HG03342 (cell line): ENCODE results near the gene UFL1.

Source experiments
- ATAC-seq: cut with Tn5 transposase; IDR thresholded peaks from one replicate; pipeline ENCODE4 v1.9.1; 2021; ENCODE audit warnings: mild to moderate bottlenecking, moderate library complexity; ENCODE audit not compliant: unreplicated experiment

UFL1 gene

DNA sequence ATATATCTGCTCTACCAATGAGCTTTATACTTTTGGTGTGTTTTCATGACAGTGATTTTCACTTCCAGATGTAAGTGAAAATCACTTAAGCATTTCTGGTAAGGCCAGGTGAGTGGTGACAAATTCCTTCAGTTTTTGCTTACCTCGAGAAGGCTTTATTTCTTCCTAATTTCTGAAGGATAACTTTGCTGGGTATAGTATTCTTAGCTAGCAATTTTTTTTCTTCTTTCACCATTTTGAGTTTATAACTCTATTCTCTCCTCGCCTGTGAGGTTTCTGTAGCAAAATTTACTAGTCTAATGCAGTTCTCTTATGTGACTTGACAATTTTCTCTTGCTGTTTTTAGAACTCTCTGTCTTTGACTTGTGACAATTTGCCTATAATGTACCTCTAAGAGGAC is 48.4 kb downstream of the UFL1 start:
- ATAC-seq: no peak

DNA sequence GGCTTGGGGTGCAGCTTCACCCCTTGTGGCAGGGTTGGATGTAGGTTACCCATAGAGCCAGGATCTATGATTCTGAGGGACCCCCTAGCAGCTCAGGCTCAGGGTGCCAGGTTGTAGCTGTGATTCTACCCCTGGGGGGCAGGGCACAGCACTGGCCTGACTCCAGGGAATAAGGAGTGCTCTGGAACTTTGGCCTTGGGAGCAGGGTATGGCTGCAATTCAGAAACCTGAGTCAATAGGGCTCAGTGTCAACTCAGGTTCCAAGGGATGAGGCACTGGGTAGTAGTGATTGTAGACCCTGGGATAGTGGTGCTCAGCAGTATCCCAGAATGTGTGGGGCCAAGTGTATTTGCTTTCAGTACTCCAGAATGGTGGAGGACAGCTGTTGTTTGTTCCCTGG is 49.9 kb downstream of the UFL1 start:
- no peak for ATAC-seq

DNA sequence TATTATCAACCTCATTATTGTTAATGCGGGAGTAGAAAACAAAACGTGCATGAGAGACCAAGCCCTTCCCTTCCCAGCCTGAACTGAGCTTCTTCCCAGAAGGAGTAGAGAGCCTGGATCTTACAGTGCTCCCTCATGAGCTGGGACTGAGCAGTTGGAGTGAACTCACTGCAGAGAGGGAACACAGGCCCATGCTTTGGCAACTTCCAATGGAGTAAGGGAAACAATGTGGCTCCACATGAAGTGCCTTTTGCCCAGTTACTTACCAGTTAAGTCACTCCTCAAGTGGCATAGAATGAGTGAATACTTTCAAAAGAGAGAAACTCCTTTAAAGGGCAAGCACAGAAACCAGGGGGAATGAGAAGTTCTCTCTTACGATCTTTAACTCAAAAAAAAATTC is 53.8 kb downstream of the UFL1 start:
- no peak for ATAC-seq

DNA sequence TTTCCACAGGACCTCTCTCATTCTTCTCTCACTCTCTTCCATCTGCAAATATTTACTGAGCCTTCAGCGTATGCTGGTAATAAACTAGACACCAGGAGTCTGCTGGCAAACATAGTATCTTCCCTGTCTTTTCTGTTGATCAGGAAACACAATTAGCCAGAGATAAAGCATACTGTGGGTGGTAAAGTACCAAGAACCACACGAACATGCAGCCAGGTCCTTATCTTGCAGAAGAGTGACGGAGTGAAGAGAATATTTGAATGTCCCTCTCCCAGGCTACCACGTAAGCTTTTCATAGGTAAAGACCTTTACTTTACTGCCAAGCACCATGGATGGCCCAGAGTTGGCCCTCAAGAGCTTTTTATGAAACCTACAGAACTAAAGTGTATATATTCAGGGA is 54.6 kb downstream of the UFL1 start:
- ATAC-seq: no peak

DNA sequence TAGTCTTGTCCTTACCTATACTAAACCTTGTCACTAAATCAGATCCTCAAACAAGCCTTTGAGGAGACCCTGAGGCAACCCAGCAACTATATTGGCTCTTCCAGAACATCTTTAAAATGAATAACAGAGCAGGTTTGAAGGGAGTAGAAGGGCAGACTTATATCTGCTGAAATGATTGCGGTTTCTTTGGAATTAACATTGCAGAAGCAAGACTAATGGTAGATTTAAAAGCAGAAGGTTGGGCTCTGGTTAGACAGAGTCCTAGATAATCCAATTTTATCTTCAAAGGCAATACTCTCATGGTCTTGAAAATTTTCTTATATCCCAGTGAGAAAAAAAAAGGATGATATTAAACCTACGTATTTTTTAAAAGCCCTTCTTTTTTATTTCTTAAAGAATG is 60.4 kb downstream of the UFL1 start:
- ATAC-seq: no peak

DNA sequence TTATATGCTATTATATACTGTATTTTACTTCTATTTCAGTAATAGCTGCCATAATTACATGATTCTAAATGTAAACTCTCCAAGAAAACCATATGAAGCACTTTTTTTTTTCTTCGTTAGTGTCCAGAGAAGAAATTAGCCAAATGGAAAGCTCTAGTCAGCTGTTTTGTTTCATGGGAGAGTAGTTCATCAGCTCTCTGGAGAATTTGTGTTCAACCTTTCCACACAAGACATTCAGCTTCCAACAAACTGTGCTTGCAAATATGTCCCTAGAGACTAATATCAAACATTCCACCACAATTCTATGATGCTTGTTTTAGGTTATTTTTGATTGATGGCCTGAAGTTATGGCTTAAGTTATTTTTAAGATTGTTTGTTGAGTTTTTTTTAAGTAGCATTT is 60.8 kb downstream of the UFL1 start:
- no peak for ATAC-seq

DNA sequence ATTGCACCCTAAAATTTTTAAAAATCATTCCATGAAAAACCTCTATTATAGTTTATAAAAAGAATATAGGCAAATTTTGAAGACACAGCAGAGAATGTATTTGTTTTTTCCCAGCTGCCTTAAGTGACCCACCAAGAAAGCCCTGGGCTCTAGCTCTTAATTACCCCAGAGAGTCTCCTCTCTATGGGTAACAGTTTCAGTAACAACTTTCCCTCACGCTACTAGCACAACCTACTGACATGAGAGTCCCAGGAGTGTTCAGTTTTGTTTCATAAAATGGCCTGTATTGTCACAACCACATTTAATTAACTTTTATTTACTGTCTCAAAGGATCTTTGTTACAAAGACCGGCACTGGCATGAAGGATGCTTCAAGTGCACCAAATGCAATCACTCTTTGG is 82.8 kb downstream of the UFL1 start:
- ATAC-seq: no peak
